NCI-H1048 (cell line): ENCODE results near the gene SLC6A5.

Experiments
- DNase-seq: peaks from one replicate; lab custom pipeline; 2025; lab: John Stamatoyannopoulos, UW

SLC6A5 gene

GRCh38 chr11:20668844-20669819 is 69.7 kb downstream of the SLC6A5 start, which contains the start of gene NELL1:
Gene NELL1, plus strand, starts transcription at chr11:20669586.
- DNase-seq: no peak

DNA sequence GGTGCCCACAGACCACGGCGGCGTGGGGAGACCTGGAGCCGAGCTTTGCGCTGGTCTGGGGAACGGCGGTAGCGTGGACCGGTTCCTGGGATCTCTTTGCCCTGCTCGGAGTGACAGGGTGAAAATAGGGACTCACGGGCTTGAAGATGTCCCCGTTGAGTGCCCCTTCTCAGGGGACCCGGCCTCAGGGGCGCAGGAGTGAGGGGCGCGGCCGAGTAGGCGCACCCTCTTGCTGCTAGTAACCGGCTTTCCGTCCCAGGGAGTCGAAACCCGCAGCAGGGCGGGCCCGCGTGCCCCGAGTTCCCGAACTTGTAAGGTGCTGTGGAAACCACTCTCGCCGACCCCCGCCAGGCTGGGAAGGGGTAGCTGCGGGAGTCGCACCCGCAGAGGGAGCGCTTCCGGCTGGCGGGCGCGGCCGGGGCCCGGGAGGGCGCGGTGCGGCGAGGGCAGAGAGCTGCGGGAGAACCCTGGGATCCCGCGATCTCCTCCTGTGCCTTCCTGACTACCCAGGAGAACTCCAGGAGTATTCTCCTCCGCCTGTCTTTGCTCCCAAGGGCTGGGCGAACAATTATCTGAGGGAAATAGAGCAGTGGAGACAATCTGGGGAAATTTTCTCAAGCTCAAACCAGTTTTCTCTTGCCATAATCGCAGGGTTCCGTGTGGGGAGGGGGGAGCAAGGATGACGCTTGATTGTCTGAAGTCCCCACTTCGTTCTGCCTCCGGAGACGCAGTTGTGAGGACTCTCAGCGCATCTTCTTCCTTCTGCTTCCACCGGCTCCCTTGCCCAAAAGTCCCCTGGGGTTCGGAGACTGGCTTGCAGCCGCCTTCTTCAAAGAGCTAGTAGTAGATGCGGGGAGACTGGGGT is 70.6 kb downstream of the SLC6A5 start:
- no peak for DNase-seq

- DNase-seq: no peak
Observed at GRCh38 chr11:20670932-20671403, 71.6 kb downstream of the SLC6A5 start.

DNA sequence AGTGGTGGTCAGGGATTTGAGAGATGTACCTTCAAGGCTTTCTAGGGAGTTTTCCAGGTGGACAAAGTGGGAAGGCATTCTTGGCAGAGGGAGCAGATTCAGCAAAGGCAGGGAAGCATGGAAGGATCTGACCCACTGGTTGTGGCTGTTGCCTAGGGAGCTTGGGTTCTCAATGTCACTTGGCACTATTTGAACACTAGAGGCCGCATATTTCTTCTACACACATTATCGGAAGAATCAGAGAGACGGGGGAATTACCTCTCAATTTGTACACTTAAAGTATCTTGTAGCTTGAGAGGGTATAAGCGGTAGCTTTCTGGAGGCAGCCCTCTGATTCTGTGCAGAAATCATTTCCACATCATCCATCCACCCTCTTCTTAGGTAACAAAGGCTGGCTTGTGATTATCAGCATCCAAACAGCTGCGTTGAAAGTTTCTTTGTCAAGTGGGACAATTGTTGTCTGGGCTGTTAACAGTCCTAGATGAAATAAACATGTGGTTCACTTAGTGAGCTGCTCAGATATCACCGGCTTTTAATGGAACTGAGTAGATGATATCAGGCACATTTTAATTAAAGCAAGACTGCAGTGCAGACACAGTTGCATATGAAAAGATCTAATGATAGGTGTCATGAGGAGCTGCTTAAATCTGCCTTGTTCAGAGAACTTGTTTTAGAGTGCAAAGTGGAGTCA is 72.6 kb downstream of the SLC6A5 start:
- DNase-seq: no peak

DNA sequence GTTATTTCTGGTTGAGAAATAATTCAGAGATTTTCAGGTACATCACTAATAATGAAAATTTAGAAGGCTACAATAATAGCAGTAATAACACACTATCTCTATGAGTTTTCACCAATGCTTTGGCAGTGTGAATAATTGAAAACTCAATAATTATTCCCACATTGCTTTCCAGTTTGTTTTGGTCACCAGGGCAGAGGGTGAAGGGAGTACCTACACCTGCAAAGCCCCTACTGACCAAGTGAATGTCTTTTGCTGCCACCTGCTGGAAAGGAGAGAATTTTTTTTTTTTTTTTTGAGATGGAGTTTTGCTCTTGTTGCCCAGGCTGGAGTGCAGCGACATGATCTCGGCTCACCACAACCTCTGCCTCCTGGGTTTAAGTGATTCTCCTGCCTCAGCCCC is 73.2 kb downstream of the SLC6A5 start:
- no peak for DNase-seq

DNA sequence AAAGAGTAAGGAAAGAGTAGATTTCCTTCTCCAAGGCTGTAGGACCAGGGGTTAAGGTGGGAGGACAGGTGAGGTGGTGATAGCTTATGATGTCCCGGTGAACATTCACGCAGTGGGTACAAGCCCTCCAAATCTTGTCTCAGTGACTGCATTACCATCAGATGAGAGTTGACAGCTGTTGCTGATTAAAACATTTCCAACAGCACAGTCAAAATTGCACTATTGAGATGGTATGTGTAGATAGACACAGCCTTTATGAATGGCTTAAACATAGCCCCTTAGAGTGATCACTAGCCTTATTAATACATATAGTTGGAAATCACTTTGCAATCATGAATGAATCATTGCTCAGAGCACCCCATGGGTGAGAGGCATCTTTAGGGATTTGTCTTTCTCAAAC is 77.2 kb downstream of the SLC6A5 start:
- no peak for DNase-seq

DNA sequence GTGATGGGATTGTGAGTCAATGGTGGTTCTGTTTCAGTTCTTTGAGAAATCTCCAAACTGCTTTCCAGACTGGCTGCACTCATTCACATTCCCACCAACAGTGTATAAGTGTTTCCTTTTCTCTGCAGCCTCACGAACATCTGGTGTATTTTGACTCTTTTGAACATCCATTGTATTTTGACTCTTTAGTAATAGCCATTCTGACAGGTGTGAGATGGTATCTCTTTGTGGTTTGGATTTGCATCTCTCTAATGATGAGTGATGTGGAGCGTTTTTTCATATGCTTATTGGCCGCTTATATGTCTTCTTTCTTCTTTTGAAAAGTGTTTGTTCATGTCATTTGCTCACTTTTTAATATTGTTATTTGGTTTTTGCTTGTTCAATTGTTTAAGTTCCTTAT is 89.4 kb downstream of the SLC6A5 start:
- no peak for DNase-seq

- DNase-seq: no peak
Observed at GRCh38 chr11:20707876-20708275, 108.5 kb downstream of the SLC6A5 start.
